H1 (cell line): ENCODE data around the gene ASB11. TPM values are rescaled to one million over a fixed set of nuclear protein-coding genes. Genes with fewer than 3 reads are reported as not detected.

Experiments
- CBX8 ChIP-seq: fragments of 300-800, 300-1000 bp; sonication (generic); IDR thresholded peaks from 2 replicates; pipeline ENCODE4 v1.7.1; 2016; ENCODE audit warnings: low read depth, low read length, borderline replicate concordance
- CHD1 ChIP-seq: IDR thresholded peaks from 2 replicates; pipeline ENCODE4 v1.6.1; 2012; ENCODE audit warnings: low read depth, low read length, improper control_type of control experiment
- FOSL1 ChIP-seq: IDR thresholded peaks from 2 replicates; pipeline ENCODE4 v1.6.1; 2011; ENCODE audit warnings: mild to moderate bottlenecking, low read depth, low read length, moderate library complexity; ENCODE audit not compliant: insufficient read depth
- MAFK ChIP-seq: IDR thresholded peaks from 2 replicates; pipeline ENCODE4 v1.6.1; 2012; ENCODE audit warnings: low read depth, mild to moderate bottlenecking, improper control_type of control experiment, low read length
- NANOG ChIP-seq: IDR thresholded peaks from 2 replicates; pipeline ENCODE4 v1.6.1; 2011; ENCODE audit warnings: low read length, low read depth, mild to moderate bottlenecking, inconsistent platforms; ENCODE audit not compliant: insufficient read depth, poor library complexity, severe bottlenecking
- PHF8 ChIP-seq: fragments of 200-600 bp; sonication (generic); conservative IDR thresholded peaks from 2 replicates; pipeline ENCODE4 v1.7.1; 2012; ENCODE audit warnings: low read depth, mild to moderate bottlenecking, inconsistent platforms, low read length, moderate library complexity
- SIX5 ChIP-seq: IDR thresholded peaks from 2 replicates; pipeline ENCODE4 v1.6.1; 2011; ENCODE audit warnings: mild to moderate bottlenecking, low read depth, low read length
- polyA plus RNA-seq, 7 experiments: library from polyadenylated mRNA; depleted of rRNA in 3 of 7; stranded (reverse) in 5 of 7; unstranded in 2 of 7; fragments of >200 nt in 5 of 7; fragments of 200-250 nt in 2 of 7; gene quantifications; 1 replicate in 5 of 7; 2 replicates in 1 of 7; 4 replicates in 1 of 7; pipeline versions ENCODE4 v1.2.1 to v1.2.3, GENCODE V29; 2011 to 2013; ENCODE audit warnings: missing spikeins in 2 of 7, mixed read lengths in 2 of 7
- total RNA-seq: library from RNA; stranded (reverse); fragmentation: NEBNext Ultra II Directional; extraction: Animal tissue kit (Norgen Biotek cat#: 25700); gene quantifications from 2 replicates; pipeline ENCODE4 v1.2.1, GENCODE V29; 2021
- TF ChIP-seq, protein P1 (sequence below): fragments of 300-600 bp; sonication (generic); IDR thresholded peaks from 2 replicates; pipeline ENCODE4 v1.7.1; 2012; ENCODE audit warnings: low read length, moderate library complexity, mild to moderate bottlenecking, inconsistent platforms; ENCODE audit not compliant: insufficient replicate concordance
- TF ChIP-seq, protein P2 (sequence below): IDR thresholded peaks from 2 replicates; pipeline ENCODE4 v1.6.1; 2012; ENCODE audit warnings: inconsistent platforms

The ASB11 gene
- total and polyA plus RNA-seq, 2 of the 8 experiments (the other 6 are each of a cell fraction or from before 2014, with no cell fraction given): not detected

DNA sequence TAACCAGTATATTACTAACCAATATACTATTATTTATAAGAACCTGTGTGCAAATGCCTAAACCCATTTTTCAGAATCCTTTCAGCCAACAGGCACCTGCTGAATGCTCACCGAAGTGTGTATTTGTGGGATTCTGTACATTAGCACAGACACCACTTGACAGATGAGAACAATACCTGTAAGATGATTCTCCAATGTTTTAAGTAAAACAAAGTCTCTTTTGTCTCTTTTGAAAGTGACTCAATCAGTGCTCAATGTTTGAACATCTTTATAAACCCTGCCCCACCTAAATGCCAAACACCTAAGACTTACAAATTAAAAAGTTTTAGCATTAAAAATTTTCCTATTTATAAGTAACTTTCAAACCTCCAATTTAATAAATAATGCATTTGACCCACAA lies 46.3 kb downstream of the ASB11 start (continued):
- TF ChIP-seq, protein P1, sequence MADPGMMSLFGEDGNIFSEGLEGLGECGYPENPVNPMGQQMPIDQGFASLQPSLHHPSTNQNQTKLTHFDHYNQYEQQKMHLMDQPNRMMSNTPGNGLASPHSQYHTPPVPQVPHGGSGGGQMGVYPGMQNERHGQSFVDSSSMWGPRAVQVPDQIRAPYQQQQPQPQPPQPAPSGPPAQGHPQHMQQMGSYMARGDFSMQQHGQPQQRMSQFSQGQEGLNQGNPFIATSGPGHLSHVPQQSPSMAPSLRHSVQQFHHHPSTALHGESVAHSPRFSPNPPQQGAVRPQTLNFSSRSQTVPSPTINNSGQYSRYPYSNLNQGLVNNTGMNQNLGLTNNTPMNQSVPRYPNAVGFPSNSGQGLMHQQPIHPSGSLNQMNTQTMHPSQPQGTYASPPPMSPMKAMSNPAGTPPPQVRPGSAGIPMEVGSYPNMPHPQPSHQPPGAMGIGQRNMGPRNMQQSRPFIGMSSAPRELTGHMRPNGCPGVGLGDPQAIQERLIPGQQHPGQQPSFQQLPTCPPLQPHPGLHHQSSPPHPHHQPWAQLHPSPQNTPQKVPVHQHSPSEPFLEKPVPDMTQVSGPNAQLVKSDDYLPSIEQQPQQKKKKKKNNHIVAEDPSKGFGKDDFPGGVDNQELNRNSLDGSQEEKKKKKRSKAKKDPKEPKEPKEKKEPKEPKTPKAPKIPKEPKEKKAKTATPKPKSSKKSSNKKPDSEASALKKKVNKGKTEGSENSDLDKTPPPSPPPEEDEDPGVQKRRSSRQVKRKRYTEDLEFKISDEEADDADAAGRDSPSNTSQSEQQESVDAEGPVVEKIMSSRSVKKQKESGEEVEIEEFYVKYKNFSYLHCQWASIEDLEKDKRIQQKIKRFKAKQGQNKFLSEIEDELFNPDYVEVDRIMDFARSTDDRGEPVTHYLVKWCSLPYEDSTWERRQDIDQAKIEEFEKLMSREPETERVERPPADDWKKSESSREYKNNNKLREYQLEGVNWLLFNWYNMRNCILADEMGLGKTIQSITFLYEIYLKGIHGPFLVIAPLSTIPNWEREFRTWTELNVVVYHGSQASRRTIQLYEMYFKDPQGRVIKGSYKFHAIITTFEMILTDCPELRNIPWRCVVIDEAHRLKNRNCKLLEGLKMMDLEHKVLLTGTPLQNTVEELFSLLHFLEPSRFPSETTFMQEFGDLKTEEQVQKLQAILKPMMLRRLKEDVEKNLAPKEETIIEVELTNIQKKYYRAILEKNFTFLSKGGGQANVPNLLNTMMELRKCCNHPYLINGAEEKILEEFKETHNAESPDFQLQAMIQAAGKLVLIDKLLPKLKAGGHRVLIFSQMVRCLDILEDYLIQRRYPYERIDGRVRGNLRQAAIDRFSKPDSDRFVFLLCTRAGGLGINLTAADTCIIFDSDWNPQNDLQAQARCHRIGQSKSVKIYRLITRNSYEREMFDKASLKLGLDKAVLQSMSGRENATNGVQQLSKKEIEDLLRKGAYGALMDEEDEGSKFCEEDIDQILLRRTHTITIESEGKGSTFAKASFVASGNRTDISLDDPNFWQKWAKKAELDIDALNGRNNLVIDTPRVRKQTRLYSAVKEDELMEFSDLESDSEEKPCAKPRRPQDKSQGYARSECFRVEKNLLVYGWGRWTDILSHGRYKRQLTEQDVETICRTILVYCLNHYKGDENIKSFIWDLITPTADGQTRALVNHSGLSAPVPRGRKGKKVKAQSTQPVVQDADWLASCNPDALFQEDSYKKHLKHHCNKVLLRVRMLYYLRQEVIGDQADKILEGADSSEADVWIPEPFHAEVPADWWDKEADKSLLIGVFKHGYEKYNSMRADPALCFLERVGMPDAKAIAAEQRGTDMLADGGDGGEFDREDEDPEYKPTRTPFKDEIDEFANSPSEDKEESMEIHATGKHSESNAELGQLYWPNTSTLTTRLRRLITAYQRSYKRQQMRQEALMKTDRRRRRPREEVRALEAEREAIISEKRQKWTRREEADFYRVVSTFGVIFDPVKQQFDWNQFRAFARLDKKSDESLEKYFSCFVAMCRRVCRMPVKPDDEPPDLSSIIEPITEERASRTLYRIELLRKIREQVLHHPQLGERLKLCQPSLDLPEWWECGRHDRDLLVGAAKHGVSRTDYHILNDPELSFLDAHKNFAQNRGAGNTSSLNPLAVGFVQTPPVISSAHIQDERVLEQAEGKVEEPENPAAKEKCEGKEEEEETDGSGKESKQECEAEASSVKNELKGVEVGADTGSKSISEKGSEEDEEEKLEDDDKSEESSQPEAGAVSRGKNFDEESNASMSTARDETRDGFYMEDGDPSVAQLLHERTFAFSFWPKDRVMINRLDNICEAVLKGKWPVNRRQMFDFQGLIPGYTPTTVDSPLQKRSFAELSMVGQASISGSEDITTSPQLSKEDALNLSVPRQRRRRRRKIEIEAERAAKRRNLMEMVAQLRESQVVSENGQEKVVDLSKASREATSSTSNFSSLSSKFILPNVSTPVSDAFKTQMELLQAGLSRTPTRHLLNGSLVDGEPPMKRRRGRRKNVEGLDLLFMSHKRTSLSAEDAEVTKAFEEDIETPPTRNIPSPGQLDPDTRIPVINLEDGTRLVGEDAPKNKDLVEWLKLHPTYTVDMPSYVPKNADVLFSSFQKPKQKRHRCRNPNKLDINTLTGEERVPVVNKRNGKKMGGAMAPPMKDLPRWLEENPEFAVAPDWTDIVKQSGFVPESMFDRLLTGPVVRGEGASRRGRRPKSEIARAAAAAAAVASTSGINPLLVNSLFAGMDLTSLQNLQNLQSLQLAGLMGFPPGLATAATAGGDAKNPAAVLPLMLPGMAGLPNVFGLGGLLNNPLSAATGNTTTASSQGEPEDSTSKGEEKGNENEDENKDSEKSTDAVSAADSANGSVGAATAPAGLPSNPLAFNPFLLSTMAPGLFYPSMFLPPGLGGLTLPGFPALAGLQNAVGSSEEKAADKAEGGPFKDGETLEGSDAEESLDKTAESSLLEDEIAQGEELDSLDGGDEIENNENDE: no peak
- TF ChIP-seq CHD1 (no peak), SIX5 (no peak), FOSL1 (no peak), MAFK (no peak), NANOG (no peak), PHF8 (no peak), CBX8 (no peak)
- TF ChIP-seq, protein P2, sequence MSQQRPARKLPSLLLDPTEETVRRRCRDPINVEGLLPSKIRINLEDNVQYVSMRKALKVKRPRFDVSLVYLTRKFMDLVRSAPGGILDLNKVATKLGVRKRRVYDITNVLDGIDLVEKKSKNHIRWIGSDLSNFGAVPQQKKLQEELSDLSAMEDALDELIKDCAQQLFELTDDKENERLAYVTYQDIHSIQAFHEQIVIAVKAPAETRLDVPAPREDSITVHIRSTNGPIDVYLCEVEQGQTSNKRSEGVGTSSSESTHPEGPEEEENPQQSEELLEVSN: no peak
